HG02938 (cell line): ENCODE measurements around the gene DLX2.
A peak's percentile ranks its signal among the peaks of the same experiment; 100 is the strongest.

Source experiments
- ATAC-seq: cut with Tn5 transposase; IDR thresholded peaks from one replicate; pipeline ENCODE4 v1.9.1; 2021; ENCODE audit warnings: mild to moderate bottlenecking, moderate library complexity; ENCODE audit not compliant: unreplicated experiment

The DLX2 gene

DNA sequence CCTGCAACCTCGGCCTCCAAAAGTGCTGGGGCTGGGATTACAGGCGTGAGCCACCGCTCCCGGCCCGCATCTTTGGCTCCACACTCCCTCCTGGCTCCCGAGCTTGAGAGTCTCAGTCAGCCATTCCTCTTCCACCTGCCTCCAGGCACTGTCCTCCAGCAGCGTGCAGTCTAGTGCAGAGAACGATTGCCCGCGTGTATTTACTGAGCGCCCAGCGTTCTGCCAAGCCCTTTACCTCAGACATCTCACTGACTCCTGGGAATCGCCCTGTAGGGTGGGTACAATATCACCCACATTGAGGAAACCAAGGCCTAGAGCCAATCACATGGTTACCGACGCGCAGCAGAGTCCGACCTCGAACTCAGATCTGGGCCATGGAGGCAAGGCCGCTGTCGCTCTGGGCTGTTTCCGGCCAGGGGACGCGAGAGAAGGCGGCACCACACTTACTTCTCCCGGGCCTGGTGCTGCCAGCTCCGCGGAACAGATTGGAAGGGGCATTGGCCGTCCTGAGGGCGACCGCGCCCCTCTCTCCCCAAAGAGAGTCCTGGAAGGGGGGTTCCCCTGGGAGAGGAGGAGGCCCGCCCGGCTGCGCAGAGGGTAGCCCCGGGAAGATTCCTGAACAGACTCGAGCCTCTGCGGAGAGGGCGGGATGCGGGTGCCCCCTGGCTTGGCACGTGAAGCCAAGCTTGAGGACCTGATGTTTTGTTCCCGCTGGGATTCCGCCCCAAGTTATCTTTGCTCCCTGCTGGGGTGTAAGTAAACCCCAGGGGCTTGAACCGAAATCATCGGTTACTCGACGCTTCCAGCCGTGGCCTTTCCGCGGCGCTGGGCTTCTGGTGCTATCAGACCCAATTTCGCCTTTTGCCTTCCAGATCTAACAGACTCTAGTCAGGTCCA, 5.2 kb upstream of the DLX2 start:
- no peak for ATAC-seq

DNA sequence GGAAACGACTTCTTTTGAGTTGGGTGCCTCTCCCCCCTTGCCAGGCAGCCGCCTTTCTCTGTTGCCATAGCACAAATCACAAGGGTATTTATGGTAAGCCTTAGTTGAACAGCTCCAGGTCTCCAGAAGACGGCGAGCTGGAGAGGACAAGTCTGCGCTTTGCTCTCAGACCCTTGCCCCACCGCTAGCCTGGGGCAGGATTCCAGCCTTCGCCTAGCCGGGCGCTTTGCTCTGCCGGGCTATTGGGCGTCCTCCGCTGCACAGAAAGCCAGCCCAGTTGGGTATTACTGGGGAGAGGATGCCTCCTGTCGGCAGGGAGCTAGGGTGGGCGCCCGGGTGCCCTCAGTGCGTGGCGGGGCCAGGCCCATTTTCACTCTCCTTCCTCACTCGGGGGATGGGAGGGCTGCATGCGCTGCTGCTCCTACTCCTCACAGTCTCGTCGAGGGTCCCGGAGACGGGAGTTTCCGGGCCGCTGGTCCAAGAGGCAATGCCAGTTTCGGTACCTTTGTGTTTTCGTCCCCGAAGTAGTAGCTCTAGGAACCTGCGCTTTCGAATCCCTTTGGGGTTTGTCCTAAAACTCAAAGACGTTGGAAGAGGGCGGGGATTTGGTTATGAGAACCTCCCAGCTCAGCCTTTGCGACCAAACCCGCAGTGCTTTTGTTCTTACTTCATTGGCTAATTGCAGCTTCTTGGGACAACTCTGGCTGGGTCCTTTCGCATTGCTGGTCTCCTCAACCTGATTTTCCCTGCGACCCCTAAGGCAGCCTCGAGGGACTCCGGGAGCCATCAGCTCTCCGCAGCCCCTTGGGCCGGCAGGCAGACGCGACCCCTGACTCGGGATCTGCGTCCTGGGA, 3.6 kb upstream of the DLX2 start:
- no peak for ATAC-seq

DNA sequence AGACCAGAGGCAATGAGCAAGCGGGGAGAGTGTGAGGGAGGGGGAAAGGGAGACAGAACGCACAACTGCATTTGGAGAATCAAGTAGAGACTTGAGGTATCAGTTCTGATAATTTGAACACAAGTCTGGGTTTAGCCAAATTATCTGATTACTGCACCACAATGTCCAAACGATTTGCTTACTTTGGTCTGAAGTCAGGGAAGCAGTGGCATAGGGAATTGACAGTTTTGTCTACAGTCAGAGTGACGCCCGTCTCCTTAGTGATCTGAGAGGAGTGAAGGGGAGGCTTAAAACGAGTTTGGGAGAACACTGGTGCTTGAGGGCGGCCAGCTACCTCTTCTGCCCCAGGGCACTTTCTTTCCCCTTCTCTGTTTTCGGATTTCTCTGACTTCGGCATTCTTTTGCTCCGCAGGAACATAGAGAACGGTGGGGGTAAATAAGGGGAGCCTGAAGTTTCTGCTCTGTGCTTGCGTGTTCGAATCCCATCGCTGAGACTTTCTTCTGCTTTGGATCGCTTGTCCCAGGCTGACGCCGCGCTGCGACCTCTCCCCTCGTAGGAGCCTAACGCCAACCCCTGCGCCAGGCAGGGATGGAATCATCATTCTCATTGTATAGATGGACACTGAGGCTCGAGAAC, 2.9 kb upstream of the DLX2 start:
- ATAC-seq: no peak

DNA sequence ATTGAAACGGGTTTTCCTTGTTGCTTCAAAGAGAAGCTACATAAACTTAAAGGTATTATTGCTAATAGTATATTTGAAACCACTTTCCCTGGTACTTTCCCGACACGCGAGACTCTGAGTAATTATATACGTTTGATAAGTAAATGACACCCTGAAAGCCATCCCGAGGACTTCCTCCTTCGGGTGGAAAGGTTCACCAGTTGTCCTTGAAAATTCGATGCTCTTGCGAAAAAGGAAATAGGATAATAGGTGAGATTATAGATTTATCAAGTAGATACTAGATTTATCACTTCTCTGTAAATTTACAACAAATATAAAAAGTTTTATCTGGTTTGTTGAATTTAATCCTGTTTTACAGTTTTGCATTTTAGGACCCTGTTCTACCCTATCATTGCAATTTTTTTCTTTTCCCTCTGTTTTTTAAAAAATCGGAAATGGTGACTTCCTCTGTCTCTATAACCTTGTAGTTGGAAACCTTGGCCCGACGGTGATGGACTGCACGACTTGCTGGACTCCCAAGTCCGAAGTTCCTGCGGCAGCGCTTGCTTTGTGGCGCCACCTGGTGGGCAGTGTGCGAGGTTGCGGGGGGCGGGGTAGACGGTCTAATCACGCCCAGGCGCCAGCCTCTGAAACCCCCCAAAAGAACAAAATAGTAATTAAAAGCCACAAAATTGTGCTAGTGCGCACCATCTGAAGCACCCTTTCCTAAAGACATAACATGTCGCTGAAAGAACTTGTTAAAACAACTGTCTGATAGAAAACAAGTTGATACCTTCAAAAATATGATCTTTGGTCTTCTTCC, 972 bp upstream of the DLX2 start:
- ATAC-seq: no peak

DNA sequence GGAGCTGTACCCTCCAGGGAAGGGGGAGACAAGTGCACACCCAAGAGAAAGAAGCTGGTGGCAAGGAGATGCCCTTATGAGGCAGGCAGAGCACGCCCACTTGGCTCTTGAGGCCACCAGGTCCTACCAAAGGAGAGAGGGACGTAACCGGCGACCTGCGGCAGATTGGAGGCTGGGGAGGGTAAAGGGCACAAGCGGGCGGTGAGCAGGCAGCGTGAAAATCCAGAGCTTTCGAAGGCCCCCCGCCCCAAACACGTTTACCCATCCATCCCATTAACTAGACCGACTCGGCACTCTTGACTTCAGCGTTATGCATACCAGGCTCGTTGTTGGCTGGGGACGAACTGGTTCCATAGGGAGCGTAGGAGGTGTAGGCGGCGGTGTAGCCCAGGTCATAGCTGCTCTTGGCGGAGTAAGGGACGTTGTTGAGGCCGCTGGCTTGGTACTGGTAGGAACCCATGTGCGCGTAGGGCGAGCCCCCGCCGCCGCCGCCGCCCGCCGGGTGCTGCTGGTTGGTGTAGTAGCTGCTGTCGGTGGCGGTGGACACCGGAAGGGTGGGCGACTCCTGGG, 794 bp downstream of the DLX2 start:
- ATAC-seq: peak; percentile 6

DNA sequence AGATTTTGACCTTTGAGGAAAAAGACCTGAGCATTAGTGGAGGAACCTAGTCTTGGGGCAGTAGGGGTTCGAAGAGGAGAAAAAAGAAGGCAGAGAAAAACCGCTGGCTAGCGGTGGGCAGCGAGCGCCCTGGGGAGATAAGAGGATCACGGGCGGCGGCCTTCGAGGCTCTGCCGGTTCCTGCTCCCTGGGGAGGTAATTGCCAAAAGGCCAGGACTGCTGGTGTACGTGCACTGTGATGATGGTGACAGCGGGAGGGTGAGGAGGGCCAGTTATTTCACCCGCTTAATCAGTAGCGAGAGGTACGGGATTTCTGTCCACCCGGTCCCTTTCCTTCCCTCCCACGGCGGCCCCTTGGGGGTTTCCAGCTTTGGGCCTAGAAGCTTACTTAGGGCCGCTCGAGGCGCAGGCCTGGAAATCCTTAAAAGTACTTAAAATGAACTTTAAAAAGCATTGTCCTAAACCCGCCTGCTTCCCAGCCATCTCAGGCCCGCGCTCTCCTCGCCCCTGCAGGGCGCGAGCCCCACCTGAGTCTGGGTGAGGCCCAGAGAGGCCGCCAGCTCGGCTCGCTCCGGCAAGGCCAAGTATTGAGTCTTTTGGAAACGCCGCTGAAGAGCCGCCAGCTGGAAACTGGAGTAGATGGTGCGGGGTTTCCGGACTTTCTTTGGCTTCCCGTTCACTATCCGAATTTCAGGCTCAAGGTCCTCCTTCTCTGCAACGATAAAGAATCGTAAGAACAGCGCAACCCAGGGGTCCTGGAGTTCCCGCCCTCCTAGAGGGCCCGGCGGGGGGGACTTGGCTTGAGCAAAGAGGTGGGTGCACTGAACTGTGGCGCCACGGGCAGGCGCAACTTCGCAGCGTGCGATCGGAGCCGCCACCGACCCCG, 1.5 kb downstream of the DLX2 start:
- ATAC-seq: no peak

DNA sequence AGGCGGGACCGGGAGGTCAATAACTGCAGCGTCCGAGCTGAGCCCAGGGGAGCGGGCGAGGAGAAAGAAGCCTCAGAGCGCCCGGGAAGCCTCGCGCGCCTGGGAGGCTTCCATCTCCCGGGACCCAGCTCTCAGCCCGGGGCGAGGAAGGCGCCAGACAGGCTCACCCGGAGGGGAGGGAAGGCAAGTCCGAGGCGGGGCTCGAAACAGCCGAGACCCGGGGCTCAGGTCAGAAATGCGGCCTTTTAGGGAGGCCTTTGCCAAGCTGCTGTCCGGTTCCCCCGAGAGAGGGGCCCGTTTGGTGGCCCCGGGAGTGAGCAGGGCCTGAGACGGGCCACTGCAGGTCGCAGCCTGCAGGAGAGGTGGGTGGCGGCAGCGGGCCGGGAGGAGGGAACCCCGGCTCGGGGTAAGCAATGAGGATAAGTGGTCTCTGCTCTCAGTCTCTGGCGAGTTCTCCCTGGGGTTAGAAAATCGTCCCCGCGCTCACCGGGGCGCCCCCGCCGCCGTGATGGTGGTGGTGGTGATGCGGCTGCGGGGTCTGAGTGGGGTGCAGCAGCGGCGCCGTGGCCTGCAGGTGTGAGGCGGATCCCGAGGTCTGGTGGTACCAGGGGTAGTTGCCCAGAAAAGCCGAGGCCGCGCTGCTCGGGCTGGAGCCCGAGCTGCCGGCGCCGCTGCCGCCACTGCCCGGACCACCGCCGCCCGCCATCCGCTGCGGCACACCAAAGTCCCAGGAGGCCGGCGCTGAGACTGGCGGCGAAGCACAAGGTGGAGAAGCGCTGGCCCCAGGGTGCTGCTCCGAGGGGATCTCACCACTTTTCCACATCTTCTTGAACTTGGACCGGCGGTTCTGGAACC, 2.4 kb downstream of the DLX2 start:
- ATAC-seq: no peak

DNA sequence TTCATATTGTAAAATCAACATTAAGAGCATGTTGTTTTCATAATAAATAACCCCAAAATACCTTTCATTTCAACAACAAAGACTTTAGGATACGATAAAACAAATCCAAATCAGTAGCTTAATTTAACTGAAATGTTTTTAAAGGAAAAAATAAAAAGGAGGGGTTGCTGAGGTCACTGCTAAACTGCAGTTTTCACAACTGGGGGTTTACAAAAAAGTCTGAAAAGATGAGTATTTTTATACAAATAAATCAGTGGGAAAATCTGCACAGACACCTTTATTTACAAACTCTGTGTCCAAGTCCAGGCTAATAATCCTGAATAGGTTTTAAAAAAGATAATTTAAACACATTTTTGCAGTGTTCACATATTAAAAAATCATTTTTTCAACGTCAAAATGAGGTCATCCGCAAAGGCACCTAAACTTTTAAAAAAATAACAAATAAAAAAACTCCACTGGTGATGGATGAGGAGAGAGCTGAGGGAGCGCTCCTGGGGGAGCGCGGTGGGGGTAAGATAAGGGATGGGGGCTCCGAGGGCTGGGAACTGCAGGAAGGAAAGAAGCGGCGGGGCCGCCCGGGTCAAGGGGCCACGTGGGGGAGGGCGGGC, 3.1 kb downstream of the DLX2 start:
- ATAC-seq: no peak

DNA sequence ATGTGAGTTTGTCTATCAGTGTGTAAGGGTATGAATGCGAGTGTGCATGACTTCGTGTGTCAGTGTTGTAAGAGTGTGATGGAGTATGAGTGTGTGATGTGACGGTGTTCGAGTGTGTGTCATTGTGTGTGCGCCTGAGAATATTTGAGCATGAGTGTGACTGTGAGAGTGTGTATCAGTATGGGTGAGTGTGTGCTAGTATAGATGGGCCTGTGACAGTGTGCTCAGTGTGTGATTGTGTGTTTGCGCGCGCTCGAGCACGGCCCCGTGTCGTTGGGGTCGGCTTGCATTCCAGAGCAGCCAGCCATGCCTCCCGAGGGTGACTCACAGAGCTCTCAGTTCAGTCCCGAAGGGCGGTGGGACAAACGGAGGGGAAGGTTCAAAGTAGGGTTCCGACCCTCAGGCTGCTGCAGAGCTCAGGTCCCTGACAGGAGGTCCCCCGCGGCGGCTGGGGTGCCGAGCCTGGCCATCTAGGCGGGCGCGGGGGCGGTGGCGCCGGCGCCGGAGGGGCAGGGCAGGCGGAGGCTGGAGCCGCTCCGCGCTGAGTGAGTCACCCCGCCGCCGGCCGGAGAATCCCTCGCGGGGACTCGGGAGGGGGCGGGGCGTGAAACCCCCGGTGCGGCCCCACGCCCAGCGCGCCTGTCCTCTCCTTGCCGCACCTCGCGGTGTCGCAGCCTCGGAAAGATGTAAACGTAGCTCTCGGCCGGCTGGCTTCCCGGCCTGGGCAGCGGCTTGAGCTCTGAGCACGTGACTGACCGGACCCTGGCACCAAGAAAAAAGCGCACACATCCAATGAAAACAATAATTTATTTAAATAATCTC, 3.8 kb downstream of the DLX2 start:
- no peak for ATAC-seq

DNA sequence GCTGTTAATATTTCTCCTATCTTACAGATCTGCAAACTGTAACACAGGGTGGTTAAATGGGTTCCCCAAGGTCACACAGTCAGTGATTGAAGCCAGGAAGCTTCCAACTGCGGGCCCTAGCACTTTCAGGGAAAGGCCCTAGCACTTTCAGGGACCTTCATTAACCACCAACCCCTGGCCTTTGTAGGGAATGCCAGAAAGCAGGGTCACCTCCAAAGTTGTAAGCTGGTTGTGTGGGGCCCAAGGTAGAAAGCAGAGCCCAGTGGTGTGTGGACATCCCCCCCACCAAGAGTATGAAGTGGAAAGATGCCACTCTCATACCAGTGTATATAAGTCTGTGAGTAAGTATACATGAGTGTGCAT, 4.4 kb downstream of the DLX2 start:
- no peak for ATAC-seq

DNA sequence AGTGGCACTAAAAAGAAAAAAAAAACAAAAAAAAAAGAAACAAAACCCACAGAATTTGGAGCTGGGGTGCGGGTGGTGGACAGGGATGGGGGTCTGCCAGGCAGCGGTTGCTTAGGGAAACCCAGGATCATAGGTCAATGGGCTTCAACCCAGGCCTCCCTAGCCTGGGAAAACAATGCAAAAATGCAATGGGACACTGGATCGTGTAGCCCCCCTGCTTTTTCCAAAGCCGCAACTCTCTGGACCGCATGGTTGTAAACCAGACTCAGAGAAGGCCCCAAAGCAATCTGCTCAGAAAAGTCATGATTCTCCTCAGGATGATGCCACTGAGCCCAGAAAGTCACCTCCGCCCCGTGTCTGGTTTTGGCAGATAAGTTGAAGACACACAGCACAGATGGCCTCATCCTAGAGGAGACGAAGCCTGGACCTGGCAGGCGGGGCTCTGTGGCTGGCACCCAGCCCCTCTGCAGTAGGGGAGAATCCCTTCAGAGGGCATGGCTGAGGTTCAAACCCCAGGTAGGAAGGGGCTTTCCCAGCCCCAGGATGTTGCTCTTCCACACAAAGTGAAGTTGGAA, 5.1 kb downstream of the DLX2 start:
- ATAC-seq: no peak

DNA sequence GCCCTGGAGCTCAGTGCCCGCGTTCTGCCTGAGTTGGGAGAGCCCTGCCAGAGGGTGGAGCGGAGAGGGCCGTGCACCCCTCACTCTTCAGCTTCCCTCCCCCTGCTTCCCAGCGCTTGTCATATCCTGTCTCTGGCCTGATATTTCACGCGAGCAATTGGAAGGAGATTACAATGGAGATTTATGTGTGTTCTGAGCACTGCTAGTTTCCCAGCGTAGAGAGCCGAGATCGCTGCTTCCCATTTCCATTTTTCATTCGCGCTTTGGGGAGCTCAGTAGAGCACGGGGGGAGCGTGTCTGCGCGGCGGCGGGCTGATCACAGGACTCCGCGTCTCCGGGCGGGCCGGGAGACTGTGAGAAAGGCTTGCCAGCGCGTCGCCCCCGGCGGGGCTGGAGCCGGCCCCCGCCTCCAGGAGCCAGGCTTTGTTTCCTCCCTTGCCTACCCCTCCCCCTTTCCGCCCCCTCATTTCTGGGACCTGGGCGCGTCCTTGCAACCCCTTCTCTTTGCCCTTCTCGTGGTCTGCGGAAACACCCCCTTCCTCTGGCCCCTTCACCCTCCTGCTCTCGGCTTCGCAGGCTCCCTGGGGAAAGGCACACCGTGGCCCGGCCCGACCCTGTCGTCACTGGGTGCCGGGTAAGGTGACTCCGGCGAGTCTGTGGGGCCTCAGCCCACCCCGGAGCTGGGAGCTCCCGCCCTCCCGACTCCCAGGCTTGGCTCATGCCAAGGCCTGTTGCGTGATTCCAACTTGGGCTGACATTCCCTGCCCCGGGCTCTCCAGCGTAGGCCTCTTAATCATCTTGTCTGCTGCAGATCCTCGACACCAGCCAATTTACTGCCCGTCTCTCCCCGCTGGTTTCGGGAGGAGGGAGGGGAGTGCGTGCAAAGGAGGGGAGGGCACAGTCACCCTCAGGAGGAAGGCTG, 5.8 kb downstream of the DLX2 start:
- no peak for ATAC-seq

DNA sequence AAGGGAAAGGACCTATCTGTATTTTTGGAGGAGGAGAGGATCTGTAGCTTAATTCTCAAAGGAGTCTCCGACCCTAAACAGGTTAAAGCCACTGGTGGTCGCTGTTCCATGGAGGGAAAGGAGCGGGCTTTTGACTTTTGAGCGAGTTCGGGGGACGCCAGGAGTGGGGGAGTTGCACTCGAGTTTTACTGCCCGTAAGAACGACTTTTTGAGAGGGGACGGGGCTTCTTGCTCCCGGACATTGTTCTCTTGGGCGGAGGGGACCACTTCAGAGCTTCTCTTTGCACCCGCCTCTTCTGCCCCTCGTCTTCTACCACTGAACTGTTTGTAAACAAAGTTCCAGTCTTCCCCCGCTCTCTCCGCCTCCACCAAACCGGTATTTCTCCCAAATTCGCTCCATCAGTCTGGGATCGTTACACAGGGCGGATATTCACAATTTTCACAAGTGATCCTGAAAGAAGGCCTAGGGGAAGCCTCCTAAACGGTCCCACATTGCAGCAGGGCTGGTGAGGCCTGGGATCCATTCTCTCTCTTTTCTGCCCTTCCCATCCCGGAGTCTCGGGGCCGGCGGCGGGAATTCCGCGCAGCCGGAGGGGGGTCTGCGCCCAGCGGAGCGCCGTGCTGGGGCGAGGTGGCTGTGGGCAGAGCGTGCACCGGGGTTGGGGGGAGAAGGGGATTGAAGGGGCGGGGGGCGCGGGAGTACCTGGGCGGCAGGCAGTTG, 6.6 kb downstream of the DLX2 start:
- ATAC-seq: no peak

DNA sequence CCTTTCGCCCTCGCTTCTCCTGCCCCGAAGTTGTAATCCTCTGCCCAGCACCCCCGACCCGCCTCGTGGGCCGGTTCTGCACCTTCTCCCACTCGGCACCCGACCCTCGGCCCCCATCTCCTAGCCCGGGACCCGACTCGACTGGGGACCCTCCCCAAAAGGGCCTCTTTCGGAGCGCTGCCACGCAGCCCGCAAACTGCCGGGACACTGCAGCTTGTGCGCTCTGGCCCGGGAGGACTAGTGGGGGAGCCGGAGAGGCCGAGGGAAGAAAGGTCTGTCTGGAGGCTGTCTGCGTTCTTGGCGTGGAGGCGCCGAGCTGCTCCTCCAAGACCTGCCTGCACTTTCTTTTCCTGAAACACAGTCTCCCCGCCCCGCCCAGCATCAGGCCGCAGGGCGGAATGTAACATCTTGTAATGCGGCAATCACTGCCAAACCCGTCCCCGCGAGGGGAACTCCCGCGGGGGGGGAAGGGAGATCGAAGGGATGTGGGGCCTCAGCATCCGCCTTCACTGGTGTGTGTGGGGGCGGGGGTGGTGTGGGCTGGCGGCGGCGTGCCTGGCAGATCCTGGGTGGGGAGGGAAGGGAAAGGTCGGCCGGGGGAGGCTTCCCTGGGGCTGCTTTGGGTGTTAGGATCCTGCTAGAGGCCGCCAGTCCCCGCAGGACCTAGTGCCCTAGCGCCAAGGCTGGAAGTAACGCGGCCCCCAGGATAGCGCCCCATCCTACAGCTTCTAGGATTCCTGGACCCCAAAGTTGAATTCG, 7.4 kb downstream of the DLX2 start:
- no peak for ATAC-seq
